Measurements from ENCODE around the gene AKAP13. TPM values are rescaled to one million over a fixed set of nuclear protein-coding genes. Genes with fewer than 3 reads are reported as not detected.
A peak's percentile ranks its signal among the peaks of the same experiment; 100 is the strongest.

Gene AKAP13
- total RNA-seq, 2 experiments from 2014 or later: 282 to 304 TPM

DNA sequence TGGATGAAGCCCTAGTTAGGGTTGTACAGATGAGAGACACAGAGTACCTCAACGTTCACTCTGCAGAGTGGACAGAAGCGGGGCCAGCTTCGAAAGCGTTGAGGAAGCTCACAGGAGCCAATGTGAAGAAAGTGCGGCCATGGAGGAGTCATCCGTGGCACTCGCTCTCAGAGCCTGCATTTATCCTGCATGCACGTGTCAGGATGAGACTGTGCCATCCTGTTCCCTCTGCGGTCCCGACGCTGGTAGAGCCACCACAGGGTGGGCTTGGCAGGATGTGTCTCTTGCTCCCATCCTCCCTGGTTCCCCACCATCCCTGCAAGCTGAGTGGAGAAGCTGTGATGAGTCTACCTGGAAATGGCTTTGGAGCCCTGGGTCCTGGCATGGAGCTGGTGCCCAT is 375.1 kb downstream of the AKAP13 start:
- H3K27me3 Mint-ChIP-seq: no peaks in the 10 kb centered on the region
- Histone ChIP-seq H3K4me3 (ENCODE audit: low read length) (no peak overlapping the region), H3K27me3 (ENCODE audit: control insufficient read depth in 1 of 2, insufficient read depth in 2 of 2, low read length in 2 of 2) (no peaks in the 10 kb centered on the region), H3K9me3 (ENCODE audit: control insufficient read depth in 1 of 2, insufficient read depth in 1 of 2, low read length in 2 of 2) (no peaks in the 10 kb centered on the region), H3K27ac (ENCODE audit: low read depth in 1 of 2, low read length in 2 of 2) (no peak overlapping the region), H3K36me3 (ENCODE audit: insufficient read depth, low read length) (peaks cover 11% of the 10 kb centered on the region), H3K4me1 (ENCODE audit: insufficient read depth, low read length) (peaks cover 24% of the 10 kb centered on the region)
- H3K4me3 Mint-ChIP-seq: no peak overlapping the region
- H3K36me3 Mint-ChIP-seq (ENCODE audit: low read depth): peaks cover 11% of the 10 kb centered on the region
- CTCF ChIA-PET: interaction anchor here (1.2 kb wide), 1 partner anchor 37 kb away, joined by 3 read pairs; no protein-coding TSS in a partner anchor
- H3K9me3 Mint-ChIP-seq: no peaks in the 10 kb centered on the region
- TF ChIP-seq, protein P1, sequence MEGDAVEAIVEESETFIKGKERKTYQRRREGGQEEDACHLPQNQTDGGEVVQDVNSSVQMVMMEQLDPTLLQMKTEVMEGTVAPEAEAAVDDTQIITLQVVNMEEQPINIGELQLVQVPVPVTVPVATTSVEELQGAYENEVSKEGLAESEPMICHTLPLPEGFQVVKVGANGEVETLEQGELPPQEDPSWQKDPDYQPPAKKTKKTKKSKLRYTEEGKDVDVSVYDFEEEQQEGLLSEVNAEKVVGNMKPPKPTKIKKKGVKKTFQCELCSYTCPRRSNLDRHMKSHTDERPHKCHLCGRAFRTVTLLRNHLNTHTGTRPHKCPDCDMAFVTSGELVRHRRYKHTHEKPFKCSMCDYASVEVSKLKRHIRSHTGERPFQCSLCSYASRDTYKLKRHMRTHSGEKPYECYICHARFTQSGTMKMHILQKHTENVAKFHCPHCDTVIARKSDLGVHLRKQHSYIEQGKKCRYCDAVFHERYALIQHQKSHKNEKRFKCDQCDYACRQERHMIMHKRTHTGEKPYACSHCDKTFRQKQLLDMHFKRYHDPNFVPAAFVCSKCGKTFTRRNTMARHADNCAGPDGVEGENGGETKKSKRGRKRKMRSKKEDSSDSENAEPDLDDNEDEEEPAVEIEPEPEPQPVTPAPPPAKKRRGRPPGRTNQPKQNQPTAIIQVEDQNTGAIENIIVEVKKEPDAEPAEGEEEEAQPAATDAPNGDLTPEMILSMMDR (IDR thresholded peaks at IDR 0.05): no peak
- intact Hi-C loops (cut with DNase I, micrococcal nuclease): no loop called here
- ATAC-seq (ENCODE audit: poor library complexity) (no peak), DNase-seq (peak in 1 of 14 experiments; percentile 25)
- H3K4me1 Mint-ChIP-seq (ENCODE audit: low read depth): peaks cover 38% of the 10 kb centered on the region
- H3K27ac Mint-ChIP-seq: no peak overlapping the region
- POLR2A ChIA-PET: no interaction called here

GRCh38 chr15:85755942-85756341 is 375.5 kb downstream of the AKAP13 start:
- no peaks in the 10 kb centered on the region for H3K9me3 ChIP-seq (ENCODE audit: control insufficient read depth in 1 of 2, insufficient read depth in 1 of 2, low read length in 2 of 2)
- CTCF ChIA-PET: no interaction called here
- H3K27ac Mint-ChIP-seq: no peak overlapping the region
- POLR2A ChIA-PET: no interaction called here
- peaks cover 14% of the 10 kb centered on the region for H3K36me3 ChIP-seq (ENCODE audit: insufficient read depth, low read length)
- TF ChIP-seq, protein P1 (IDR thresholded peaks at IDR 0.05): no peak
- H3K4me3 Mint-ChIP-seq: no peak overlapping the region
- H3K4me3 ChIP-seq (ENCODE audit: low read length): no peak overlapping the region
- no peak for ATAC-seq (ENCODE audit: poor library complexity)
- peaks cover 11% of the 10 kb centered on the region for H3K36me3 Mint-ChIP-seq (ENCODE audit: low read depth)
- H3K9me3 Mint-ChIP-seq: no peaks in the 10 kb centered on the region
- peak in 1 of 14 experiments; percentile 19 for DNase-seq
- H3K27me3 ChIP-seq (ENCODE audit: control insufficient read depth in 1 of 2, insufficient read depth in 2 of 2, low read length in 2 of 2): no peaks in the 10 kb centered on the region
- H3K4me1 ChIP-seq (ENCODE audit: insufficient read depth, low read length): peaks cover 22% of the 10 kb centered on the region
- no peaks in the 10 kb centered on the region for H3K27me3 Mint-ChIP-seq
- intact Hi-C loops (cut with DNase I, micrococcal nuclease): no loop called here
- H3K27ac ChIP-seq (ENCODE audit: low read depth in 1 of 2, low read length in 2 of 2): no peak overlapping the region
- peaks cover 33% of the 10 kb centered on the region for H3K4me1 Mint-ChIP-seq (ENCODE audit: low read depth)

DNA sequence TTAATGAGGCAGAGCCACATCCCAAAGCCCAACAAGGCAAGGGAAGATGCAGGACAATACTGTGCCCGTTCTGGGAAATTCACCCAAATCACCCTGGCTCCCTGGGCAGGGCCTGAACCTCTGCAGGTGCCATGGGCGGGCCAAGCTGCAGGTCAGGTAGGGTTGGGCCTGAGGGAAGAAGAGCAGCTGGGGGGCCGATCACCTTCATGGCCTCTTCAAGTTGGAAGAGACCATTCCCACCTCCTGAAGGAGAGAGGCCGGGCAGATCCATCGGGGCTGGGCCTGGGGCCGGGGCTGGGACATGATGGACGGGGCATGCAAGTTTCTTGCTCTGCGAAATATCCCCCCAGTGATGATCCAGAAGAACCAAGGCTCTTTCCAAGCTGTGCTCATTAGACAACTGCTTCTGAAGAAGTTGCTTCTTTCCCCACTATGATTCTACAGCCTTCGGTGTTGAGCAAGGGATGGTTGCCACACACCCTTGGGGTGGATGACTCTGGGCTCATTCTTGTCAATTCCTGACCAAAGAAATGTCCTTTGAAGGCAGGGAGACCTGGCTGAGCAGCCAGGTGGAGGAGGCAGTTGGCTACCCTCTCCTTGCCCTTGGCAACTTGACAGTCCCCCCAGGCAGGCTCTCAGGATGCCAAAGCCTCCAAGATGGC is 376.1 kb downstream of the AKAP13 start:
- Mint-ChIP-seq H3K4me3 (no peak overlapping the region), H3K4me1 (ENCODE audit: low read depth) (peaks cover 27% of the 10 kb centered on the region), H3K36me3 (ENCODE audit: low read depth) (peaks cover 12% of the 10 kb centered on the region), H3K9me3 (no peaks in the 10 kb centered on the region), H3K27ac (no peak overlapping the region), H3K27me3 (no peaks in the 10 kb centered on the region)
- ATAC-seq (ENCODE audit: poor library complexity): no peak
- Histone ChIP-seq H3K36me3 (ENCODE audit: insufficient read depth, low read length) (peaks cover 14% of the 10 kb centered on the region), H3K4me1 (ENCODE audit: insufficient read depth, low read length) (peaks cover 16% of the 10 kb centered on the region), H3K27me3 (ENCODE audit: control insufficient read depth in 1 of 2, insufficient read depth in 2 of 2, low read length in 2 of 2) (no peaks in the 10 kb centered on the region), H3K9me3 (ENCODE audit: control insufficient read depth in 1 of 2, insufficient read depth in 1 of 2, low read length in 2 of 2) (no peaks in the 10 kb centered on the region), H3K4me3 (ENCODE audit: low read length) (no peak overlapping the region), H3K27ac (ENCODE audit: low read depth in 1 of 2, low read length in 2 of 2) (no peak overlapping the region)
- TF ChIP-seq, protein P1 (IDR thresholded peaks at IDR 0.05): no peak
- intact Hi-C loops (cut with DNase I, micrococcal nuclease): no loop called here
- ChIA-PET CTCF (no interaction called here), POLR2A (no interaction called here)
- DNase-seq: peak in 1 of 14 experiments; percentile 20
